EH (cell line): Measurements from ENCODE around the gene PIEZO1.
"Not testable (repeated sequence)": the region's sequence is repeated elsewhere in the genome, so short reads cannot be mapped to it uniquely, and the experiment has no call there.

Experiments
- DNase-seq: peaks from one replicate; pipeline ENCODE4 v3.0.0-alpha.2; 2015; ENCODE audit warnings: low read depth

PIEZO1 gene

GRCh38 chr16:88783391-88784073 lies 1.5 kb downstream of the PIEZO1 start:
- DNase-seq: peak; percentile 59

- DNase-seq: peak; percentile 78
Observed at GRCh38 chr16:88782454-88783390, 2.3 kb downstream of the PIEZO1 start.

- DNase-seq: no peak
Observed at GRCh38 chr16:88781140-88782077, 3.6 kb downstream of the PIEZO1 start.

GRCh38 chr16:88780142-88781062 lies 4.6 kb downstream of the PIEZO1 start:
- no peak for DNase-seq

GRCh38 chr16:88779406-88780141 lies 5.4 kb downstream of the PIEZO1 start:
- no peak for DNase-seq

GRCh38 chr16:88778541-88779065 lies 6.4 kb downstream of the PIEZO1 start:
- DNase-seq: no peak

GRCh38 chr16:88778271-88778525 lies 6.8 kb downstream of the PIEZO1 start:
- DNase-seq: no peak

GRCh38 chr16:88777471-88778270 lies 7.3 kb downstream of the PIEZO1 start:
- DNase-seq: no peak

- DNase-seq: no peak
Observed at GRCh38 chr16:88775825-88776224, 9.2 kb downstream of the PIEZO1 start.

- DNase-seq: no peak
Observed at GRCh38 chr16:88774544-88775393, 10.3 kb downstream of the PIEZO1 start.

- peak; percentile 92 for DNase-seq
Observed at GRCh38 chr16:88773812-88774291, 11.2 kb downstream of the PIEZO1 start.

GRCh38 chr16:88772871-88773811 lies 11.9 kb downstream of the PIEZO1 start:
- peak; percentile 97 for DNase-seq

- DNase-seq: not testable (repeated sequence)
Observed at GRCh38 chr16:88771781-88772180, 13.2 kb downstream of the PIEZO1 start.

- no peak for DNase-seq
Observed at GRCh38 chr16:88771294-88771772, 13.7 kb downstream of the PIEZO1 start.

- peak; percentile 90 for DNase-seq
Observed at GRCh38 chr16:88770461-88771293, 14.3 kb downstream of the PIEZO1 start.
